GM19467 (cell line): Measurements from ENCODE around the gene STK32C.

Source experiments
- ATAC-seq: cut with Tn5 transposase; IDR thresholded peaks from one replicate; pipeline ENCODE4 v1.9.1; 2021; ENCODE audit warnings: mild to moderate bottlenecking, moderate library complexity; ENCODE audit not compliant: unreplicated experiment

Gene STK32C

DNA sequence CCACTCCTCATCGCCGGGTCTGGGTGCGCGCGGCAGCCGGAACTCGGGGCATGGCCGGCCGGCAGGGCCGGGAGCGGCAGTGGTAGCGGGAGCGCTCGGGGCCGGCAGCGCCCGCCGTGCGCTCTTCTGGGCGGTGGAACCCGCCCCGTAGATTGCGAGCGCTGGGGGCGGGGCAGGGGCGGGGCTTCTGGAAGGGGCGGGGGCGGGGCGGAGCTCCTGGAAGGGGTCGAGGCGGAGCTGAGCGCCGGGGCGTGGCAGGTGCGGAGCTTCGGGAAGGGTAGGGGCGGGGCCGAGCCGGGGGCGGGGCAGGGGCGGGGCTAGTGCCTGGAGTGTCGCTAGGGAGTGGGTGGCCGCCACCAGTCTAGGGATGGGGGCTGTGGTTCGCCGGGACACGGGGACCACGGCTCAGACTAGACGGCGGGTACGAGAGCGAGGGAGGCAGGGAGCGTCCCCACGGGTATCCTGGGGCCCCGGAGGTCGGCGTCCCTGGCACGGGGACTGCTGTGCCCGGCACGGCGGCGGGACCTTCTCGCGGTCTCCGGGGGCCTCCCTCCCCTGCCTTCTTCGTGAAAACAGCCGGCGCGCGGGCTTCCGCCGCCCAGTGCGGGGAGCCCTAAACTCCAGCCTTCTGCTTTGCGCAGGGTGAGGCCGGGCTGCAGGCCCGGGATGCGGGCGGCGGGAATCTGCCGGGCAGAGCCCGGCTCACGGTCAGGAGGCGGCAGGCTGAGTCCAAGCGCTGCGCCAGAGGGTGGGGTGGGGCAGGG is at the start of gene STK32C:
Gene STK32C, minus strand, starts transcription at position 128 of the 764 bp plus-strand sequence. Its CDS starts 117 bp downstream, at position 11.
- peak; percentile 71 for ATAC-seq

DNA sequence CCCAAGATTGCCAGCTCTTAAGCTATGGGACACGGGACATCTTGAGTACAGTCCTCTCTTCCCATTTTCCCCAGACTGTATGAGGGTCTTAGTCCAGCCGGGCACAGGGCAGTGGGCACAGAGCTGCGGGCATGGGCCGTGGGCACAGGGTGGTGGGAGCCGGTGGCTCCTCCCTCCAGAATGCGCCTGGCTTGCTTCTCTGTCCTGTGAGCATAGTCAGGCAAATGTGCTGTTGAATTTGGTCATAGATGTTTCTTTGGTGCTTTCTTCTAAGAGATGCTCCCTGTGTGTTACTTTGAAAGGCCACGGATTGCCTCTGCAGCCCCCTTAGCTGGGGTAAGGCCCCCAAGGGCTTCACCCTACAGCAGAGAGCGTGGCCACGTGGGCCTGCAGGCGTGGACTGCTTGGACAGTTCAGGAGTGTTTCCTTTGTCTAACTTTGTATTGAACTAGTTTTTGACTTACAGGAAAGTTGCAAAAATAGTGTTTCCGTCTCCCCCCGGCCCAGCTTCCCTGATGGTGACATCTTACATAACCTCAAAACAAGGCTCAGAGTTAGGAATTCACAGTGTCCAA is 49.0 kb upstream of the STK32C start:
- no peak for ATAC-seq

DNA sequence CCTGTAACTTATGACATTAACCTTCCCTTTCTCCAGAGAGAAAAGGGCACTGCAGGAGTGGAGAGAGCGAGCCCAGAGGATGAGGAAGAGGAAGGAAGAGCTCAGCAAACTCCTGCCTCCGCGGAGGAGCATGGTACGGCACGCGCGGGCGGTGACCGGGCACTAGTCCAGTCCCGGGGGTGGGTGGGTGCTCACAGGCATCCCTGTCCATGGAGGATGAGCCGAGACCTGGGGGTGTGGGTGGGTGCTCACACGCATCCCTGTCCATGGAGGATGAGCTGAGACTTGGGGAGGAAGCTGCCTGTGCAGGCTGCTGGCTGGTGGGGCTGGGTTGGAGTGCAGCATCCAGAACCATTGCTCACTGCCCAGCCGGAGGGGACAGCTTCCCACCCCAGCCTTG is 48.0 kb upstream of the STK32C start:
- ATAC-seq = no peak

DNA sequence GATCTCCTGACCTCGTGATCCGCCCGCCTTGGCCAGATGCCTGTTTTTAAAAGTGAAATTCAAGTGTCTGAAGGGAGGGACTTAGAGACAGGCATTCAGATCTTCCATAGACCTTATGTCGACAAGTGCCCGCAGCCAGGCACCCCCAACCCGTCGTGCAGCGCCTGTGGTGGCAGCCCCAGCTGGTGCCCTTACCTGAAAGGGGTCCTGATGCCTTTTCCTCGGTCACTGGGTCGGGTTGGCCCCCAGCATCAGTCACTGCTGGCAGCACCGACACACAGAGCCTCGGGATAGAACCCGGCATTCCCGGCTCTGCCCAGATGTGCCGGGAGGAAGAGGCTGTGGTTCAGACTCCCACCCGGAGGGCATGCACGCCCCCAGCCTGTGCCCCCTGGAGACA is 47.5 kb upstream of the STK32C start:
- no peak for ATAC-seq

DNA sequence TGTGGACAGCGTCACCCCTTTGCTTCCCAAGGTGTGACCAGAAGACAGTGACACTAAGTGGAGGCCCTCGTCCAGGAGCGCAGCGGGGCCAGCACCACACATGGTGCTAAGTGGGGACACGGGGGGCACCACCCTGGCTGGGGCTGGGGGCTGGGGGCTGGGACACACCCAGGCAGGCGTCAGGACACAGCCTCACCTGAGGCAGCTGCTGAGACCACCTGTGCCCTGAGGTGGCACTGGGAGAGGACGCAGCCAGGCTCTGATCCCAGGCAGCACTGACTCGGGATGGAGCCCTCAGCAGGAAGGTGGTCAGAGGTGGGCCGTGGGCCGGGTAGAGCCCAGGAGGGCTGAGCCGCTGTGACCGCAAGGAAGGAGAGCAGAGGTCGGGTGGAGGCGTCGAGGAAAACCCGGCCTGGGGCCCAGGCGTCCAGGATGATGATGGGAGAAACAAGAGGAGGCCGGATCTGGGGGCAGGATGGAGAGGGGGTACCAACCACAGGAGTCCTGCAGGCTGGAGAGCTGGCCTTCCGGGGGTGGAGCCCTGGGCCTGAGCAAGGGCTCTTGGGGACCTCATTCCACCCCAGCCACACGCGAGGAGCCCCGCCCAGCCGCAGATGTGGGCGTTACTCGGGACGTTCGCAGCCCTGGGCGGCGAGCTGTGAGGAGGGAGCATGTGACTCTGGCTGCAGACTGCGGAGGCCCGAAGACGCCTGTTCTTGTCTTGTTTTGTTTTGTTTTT is 46.8 kb upstream of the STK32C start:
- ATAC-seq = no peak

DNA sequence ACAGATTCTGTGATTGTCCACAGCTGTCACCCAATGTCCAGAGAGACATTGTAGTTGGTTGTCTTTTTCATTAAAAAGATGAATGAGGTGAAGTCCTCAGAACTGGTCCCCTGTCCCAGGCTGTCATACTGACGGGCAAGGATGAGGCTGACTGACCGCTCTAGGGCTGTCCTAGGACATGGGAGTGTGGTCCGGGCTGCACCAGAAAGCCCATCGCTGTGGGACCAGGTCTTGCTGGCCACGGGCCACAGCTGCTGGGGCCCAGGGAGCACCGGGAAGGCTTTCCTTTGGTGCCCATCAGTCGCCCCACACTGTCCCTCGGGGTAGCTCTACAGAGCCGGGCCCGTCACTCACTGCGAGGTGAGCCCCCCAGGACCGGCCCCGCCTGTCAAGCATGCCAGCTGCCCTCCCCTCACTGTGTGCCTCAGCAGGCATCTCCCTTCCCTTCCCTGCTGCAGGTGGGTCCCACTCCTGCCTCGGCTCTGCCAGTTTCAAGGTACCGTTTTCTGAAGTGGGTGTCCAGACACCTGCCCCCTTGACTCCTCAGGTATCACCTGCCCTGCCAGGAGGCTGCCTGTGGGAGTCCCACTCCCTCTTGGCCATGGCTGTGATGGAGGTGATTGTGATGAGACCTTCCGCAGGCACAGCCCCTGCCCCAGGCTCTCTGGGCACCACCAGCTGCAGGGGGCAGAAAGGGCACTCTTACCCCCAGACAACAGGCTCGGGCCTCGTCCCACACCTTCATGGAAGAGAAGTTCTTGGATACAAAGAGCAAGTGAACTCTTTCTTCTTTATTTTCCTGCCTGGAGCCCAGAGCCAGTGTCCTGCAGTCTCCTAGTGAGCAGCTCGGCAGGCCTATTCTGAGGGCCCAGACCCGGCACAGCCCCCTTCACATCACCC is 46.0 kb upstream of the STK32C start:
- no peak for ATAC-seq

DNA sequence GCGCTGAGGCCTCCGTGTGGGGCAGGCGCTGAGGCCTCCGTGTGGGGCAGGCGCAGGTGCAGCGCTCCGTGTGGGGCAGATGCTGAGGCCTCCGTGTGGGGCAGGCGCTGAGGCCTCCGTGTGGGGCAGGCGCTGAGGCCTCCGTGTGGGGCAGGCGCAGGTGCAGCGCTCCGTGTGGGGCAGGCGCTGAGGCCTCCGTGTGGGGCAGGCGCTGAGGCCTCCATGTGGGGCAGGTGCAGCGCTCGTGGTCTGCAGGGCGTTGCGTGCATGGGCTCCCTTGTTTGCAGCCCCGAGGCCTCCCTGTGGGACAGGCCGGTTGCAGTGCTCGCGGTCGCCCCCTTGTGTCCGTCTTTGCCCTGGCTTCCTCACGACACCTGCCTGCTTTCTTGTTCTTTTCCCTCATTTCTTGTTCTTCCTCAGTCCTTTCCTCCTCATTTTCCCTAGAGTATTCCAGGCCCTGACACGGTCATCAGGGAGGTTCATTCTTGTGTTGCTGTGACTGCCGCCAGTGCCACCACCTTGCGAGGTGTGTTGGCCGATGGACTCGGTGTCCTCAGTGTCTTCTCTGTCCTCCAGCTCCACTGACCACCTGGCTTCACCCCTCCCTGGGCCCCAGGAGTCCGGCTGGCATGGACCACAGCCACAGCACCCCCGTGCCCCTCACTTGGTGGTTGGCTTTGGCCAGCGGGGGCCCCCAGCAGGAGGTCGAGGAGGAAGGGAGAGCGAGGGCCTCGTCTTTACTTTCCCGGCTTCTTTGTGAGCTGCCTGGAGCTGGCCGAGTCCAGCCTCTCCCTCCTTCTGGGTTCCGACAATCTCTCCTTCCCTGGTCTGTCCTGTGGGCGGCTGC is 44.9 kb upstream of the STK32C start:
- ATAC-seq = peak; percentile 63

DNA sequence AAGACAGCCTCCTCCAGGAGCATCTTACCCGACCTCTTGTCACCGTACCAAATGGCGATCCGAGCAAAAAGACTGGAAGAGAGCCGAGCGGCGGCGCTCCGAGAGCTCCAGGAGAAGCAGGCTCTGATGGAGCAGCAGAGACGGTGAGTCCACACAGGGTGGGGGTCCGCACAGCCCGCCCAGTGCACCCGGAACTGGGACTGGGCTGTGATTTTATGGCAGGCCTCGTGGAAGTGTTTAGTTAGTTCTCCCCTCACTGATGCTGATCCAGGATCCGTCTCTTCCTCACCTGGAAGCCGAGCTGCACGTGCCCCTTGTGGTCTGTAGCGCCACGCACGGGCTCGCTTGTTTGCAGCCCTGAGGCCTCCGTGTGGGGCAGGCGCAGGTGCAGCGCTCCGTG is 43.9 kb upstream of the STK32C start:
- ATAC-seq = no peak

DNA sequence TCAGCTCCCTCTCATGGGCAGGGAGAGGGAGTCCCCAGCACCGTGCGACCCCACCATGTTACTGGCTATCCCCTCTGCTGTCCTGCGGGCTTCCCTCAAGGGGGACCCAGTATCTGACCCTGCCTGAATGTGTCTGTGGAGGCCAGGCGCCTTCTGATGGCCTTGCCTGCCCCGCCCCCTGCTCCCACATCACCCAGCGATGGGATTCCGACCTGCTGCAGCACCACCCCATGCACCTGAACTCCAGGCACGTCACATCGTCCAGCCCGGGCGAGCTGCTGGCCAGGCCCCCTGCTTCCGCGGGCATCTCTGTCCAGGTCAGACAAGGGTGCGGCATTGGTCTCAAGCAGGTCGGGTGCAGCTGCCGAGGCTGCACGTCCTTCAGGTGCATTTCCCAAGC is 43.2 kb upstream of the STK32C start:
- ATAC-seq = no peak

DNA sequence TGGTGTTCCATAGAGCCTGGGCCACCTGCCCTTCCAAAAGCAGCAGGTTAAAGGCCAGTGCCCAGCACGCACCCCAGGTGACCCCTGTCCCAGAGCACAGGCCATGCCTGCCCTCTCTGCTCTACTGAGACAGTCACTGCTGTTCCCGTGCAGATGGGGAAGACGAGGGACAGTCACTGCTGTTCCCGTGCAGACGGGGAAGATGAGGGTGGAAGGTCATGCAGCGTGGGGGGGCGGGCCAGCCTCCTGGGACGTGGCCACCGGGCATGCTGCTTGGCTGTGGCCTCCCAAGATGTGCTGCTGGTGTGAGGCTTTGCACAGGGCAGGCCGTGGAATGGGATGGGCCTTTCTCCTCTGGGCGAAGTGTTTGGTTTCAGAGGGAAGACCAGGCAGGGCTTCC is 42.6 kb upstream of the STK32C start:
- no peak for ATAC-seq

DNA sequence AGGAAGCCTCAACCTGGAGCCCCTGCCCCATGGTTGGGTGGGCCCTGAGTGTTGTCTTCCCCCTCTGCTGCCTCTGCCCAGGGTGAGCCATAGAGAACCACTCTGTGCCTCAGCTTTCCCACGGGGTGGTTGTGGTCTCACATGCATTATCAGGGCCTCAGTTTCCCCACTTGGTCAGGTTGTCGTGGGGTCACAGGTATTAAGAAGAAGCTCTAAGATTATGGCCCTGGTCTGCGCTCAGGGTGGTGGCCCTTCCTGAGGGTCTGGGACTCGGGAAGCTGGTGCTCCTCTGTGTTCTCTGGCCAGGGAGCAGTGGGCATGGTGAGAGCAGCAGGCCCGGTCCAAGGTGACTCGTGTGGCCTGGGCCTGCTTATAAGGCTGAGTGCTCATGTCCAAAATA is 42.0 kb upstream of the STK32C start:
- no peak for ATAC-seq

DNA sequence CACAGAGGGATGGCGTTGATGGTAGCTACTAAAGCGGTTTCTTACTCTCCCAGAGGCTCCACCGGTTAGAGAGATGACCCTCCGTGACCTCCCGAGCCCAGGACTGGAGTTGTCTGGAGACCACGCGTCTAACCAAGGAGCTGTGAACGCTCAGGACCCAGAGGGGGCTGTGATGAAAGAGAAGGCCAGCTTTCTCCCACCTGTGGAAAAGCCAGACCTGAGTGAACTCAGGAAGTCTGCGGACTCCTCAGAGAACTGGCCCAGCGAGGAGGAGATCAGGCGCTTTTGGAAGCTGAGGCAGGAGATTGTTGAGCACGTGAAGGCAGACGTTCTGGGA is 40.1 kb upstream of the STK32C start:
- ATAC-seq = no peak

DNA sequence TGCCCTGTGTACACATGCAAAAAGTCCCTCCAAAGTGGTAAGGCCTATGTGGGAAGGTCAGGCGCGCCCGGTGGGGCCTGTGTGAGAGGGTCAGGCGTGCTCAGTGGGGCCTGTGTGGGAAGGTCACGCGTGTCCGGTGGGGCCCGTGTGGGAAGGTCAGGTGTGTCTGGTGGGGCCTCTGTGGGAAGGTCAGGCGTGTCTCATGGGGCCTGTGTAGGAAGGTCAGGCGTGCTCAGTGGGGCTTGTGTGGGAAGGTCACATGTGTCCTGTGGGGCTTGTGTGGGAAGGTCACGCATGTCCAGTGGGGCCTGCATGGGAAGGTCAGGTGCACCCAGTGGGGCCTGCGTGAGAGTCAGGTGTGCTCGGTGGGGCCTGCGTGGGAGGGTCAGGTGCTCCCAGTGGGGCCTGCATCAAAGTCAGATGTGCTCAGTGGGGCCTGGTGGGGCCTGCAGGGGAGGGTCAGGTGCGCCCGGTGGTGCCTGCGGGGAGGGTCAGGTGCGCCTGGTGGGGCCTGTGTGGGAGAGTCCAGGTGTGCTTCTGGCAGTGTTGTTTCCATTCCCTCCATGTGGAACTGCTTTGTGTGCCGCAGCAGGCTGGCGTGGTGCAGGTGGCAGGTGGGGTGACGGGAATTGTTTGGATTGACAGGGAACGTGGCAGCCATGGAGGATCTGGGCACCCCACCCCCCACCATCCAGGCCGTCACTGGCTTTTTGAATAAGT is 39.6 kb upstream of the STK32C start:
- no peak for ATAC-seq

DNA sequence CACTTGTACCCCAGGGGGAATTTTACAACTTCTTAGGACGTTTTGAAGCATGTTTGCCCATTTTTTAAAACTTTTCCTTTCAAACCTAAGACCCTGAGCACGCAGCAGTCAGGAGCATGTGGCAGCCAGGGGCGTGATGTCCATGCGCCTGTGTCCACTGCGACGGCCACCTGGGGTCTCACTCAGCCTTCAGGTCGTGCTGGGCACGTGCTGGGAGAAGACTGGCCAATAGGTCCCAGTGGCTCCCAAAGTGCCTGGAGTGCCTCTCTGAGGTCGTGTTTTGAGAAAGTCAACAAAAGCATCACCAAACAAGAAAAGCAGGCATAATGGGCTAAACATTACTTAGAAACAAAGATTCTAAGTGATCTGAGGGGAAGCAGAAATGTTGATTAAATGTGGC is 39.1 kb upstream of the STK32C start:
- ATAC-seq = no peak

DNA sequence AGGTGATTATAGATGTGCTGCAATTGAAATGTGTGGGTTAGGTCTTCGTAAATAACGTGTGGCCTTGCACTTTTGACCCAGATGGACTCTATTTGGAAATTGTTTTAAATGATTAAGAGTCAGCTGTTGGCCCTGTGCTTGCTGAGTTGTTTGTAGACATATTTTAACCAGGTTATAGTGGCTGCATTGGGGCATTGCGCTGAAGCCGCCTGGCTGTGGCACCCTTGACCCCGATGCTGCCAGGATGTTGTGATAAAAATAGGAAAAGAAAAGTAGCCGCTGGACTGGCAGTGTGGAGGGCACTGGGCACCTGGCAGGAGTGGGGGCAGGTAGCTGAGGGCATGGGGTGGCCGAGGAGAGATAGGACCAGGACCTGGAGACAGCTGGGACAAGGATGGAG is 37.6 kb upstream of the STK32C start:
- no peak for ATAC-seq

DNA sequence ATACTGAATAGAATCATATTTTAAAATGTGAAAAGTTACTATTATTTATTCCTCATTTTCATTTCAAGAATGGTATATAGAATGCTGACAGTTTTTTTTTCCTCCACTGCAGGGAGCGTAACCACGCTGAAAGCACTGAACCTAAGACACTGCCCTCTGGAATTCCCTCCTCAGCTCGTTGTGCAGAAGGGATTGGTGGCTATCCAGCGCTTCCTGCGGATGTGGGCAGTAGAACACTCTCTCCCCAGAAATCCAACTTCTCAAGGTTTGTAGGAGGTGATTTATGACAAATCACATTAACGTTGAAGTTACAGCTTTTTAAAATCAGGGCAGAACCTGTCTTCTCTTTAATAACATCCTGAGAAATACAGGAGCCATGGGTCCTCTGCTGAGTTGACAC is 36.6 kb upstream of the STK32C start:
- ATAC-seq = no peak

DNA sequence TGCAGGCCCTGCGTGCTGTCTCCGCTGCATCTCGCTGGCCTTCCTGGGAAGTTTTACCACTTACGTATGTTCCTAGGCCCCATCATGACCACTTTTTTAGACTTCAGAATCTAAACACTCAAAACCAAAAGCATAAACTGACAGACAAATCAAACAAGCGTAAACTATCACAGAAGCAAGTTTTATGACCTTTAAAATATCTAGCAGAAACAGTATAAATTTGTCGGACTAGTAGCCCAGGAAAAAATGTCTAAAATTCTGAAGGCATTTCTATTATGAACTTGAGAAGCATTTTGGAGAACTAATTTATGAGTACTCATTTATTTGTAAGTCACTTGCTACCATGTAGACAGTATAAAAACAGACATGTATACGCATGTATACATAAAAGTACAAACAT is 34.8 kb upstream of the STK32C start:
- ATAC-seq = no peak

DNA sequence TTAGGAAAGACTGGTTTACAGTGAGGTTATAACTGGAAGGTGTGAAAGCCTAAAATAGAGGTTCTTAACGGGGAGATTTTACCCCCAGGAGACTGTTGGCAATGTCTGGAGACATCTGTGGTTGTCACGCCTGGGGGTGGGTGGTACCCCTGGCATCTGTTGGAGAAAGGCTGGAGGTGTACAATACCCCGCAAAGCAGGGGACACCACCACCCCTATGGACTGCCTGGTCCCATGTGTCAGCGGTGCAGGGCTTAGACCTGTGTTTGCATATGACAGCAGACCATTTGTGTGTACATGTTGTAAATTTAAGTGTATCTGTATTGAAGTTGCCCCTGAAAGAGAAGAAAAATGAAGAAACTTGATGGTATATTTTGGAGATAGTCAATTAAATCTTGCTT is 34.0 kb upstream of the STK32C start:
- no peak for ATAC-seq

DNA sequence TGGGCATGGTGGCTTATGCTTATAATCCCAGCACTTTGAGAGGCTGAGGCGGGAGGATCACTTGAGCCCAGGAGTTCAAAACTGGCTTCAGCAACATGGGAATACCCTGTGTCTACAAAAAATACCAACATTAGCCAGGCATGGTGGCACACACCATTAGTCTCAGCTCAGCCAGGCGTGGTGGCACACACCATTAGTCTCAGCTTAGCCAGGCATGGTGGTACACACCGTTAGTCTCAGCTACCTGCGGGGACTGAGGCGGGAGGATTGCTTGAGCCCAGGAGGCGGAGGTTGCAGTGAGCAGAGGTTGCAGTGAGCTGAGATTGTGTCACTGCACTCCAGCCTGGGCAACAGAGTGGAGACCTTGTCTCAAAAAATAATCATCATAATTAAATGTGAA is 33.3 kb upstream of the STK32C start:
- no peak for ATAC-seq

DNA sequence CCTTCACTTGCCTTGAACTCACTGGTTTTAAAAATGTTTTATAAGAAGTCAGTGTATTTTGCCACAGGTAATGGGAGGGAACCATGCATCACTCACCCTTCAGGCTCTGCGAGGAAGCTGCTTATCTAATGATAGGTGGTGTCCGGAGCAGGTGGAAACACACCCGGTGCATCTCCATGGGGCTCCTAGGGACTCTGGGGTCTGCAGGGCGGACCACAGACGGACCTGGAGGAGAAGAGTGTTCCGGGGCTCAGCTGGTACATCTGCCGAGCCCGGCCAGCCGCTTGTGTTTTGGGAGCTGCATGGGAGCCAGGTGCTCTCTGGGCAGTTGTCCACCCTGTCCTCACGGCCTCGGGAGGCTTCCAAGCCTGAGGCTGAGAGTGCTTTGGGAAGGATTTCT is 31.5 kb upstream of the STK32C start:
- ATAC-seq = no peak
